Measurements from ENCODE around the gene SLC26A3.
"Not testable (repeated sequence)": the region's sequence is repeated elsewhere in the genome, so short reads cannot be mapped to it uniquely, and the experiment has no call there.

The SLC26A3 gene

GRCh38 chr7:107803009-107803610 lies at the start of gene SLC26A3:
SLC26A3 (minus strand) TSS chr7:107803223; CDS start chr7:107794509, 8,714 bp downstream.
- H3K4me1 Mint-ChIP-seq (ENCODE audit: low read depth) = no peaks in the 10 kb centered on the region
- no peaks in the 10 kb centered on the region for H3K9me3 Mint-ChIP-seq
- no peak within 1 kb of the TSS for H3K4me3 Mint-ChIP-seq
- peaks cover 3% of the 10 kb centered on the region for H3K27me3 Mint-ChIP-seq
- H3K27ac Mint-ChIP-seq = no peak within 1 kb of the TSS
- no peaks in the 10 kb centered on the region for H3K36me3 Mint-ChIP-seq (ENCODE audit: low read depth)

GRCh38 chr7:107850643-107851042 lies 47.6 kb upstream of the SLC26A3 start:
- H3K4me1 Mint-ChIP-seq (ENCODE audit: low read depth) = no peaks in the 10 kb centered on the region
- H3K4me3 Mint-ChIP-seq = no peak overlapping the region
- no peak overlapping the region for H3K27ac Mint-ChIP-seq
- peaks cover 9% of the 10 kb centered on the region for H3K27me3 Mint-ChIP-seq
- no peaks in the 10 kb centered on the region for H3K9me3 Mint-ChIP-seq
- H3K36me3 Mint-ChIP-seq (ENCODE audit: low read depth) = no peaks in the 10 kb centered on the region

GRCh38 chr7:107850216-107850615 lies 47.2 kb upstream of the SLC26A3 start:
- no peak overlapping the region for H3K4me3 Mint-ChIP-seq
- no peaks in the 10 kb centered on the region for H3K9me3 Mint-ChIP-seq
- H3K27me3 Mint-ChIP-seq = peaks cover 9% of the 10 kb centered on the region
- H3K36me3 Mint-ChIP-seq (ENCODE audit: low read depth) = no peaks in the 10 kb centered on the region
- no peak overlapping the region for H3K27ac Mint-ChIP-seq
- H3K4me1 Mint-ChIP-seq (ENCODE audit: low read depth) = no peaks in the 10 kb centered on the region

GRCh38 chr7:107848211-107848610 lies 45.2 kb upstream of the SLC26A3 start:
- H3K27me3 Mint-ChIP-seq; H3K4me1 Mint-ChIP-seq (ENCODE audit: low read depth); H3K9me3 Mint-ChIP-seq; H3K36me3 Mint-ChIP-seq (ENCODE audit: low read depth); H3K27ac Mint-ChIP-seq; H3K4me3 Mint-ChIP-seq: not testable (repeated sequence)

GRCh38 chr7:107847836-107848175 lies 44.8 kb upstream of the SLC26A3 start:
- not testable (repeated sequence) for H3K9me3 Mint-ChIP-seq; H3K4me1 Mint-ChIP-seq (ENCODE audit: low read depth); H3K4me3 Mint-ChIP-seq; H3K36me3 Mint-ChIP-seq (ENCODE audit: low read depth); H3K27me3 Mint-ChIP-seq; H3K27ac Mint-ChIP-seq

GRCh38 chr7:107847168-107847835 lies 44.3 kb upstream of the SLC26A3 start:
- H3K27me3 Mint-ChIP-seq = peaks cover 9% of the 10 kb centered on the region
- H3K9me3 Mint-ChIP-seq = no peaks in the 10 kb centered on the region
- H3K36me3 Mint-ChIP-seq (ENCODE audit: low read depth) = no peaks in the 10 kb centered on the region
- H3K27ac Mint-ChIP-seq = no peak overlapping the region
- H3K4me1 Mint-ChIP-seq (ENCODE audit: low read depth) = no peaks in the 10 kb centered on the region
- no peak overlapping the region for H3K4me3 Mint-ChIP-seq

GRCh38 chr7:107846324-107846723 lies 43.3 kb upstream of the SLC26A3 start:
- Mint-ChIP-seq H3K27ac (no peak overlapping the region), H3K9me3 (no peaks in the 10 kb centered on the region), H3K4me3 (no peak overlapping the region), H3K27me3 (peaks cover 9% of the 10 kb centered on the region), H3K4me1 (ENCODE audit: low read depth) (no peaks in the 10 kb centered on the region), H3K36me3 (ENCODE audit: low read depth) (no peaks in the 10 kb centered on the region)

- Mint-ChIP-seq H3K27ac (no peak overlapping the region), H3K27me3 (peaks cover 12% of the 10 kb centered on the region), H3K4me3 (no peak overlapping the region), H3K36me3 (ENCODE audit: low read depth) (no peaks in the 10 kb centered on the region), H3K9me3 (peaks cover 5% of the 10 kb centered on the region), H3K4me1 (ENCODE audit: low read depth) (no peaks in the 10 kb centered on the region)
Observed at GRCh38 chr7:107843184-107843583, 40.2 kb upstream of the SLC26A3 start.

GRCh38 chr7:107842213-107842612 lies 39.2 kb upstream of the SLC26A3 start:
- no peaks in the 10 kb centered on the region for H3K4me1 Mint-ChIP-seq (ENCODE audit: low read depth)
- H3K9me3 Mint-ChIP-seq = peaks cover 5% of the 10 kb centered on the region
- H3K4me3 Mint-ChIP-seq = no peak overlapping the region
- H3K27ac Mint-ChIP-seq = no peak overlapping the region
- H3K36me3 Mint-ChIP-seq (ENCODE audit: low read depth) = no peaks in the 10 kb centered on the region
- H3K27me3 Mint-ChIP-seq = peaks cover 12% of the 10 kb centered on the region

- no peak overlapping the region for H3K4me3 Mint-ChIP-seq
- no peak overlapping the region for H3K27ac Mint-ChIP-seq
- no peaks in the 10 kb centered on the region for H3K36me3 Mint-ChIP-seq (ENCODE audit: low read depth)
- peaks cover 4% of the 10 kb centered on the region for H3K27me3 Mint-ChIP-seq
- H3K9me3 Mint-ChIP-seq = peaks cover 5% of the 10 kb centered on the region
- H3K4me1 Mint-ChIP-seq (ENCODE audit: low read depth) = no peaks in the 10 kb centered on the region
Observed at GRCh38 chr7:107838816-107839565, 36.0 kb upstream of the SLC26A3 start.

- Mint-ChIP-seq H3K4me1 (ENCODE audit: low read depth) (no peaks in the 10 kb centered on the region), H3K36me3 (ENCODE audit: low read depth) (no peaks in the 10 kb centered on the region), H3K9me3 (peaks cover 5% of the 10 kb centered on the region), H3K27ac (no peak overlapping the region), H3K4me3 (no peak overlapping the region), H3K27me3 (peaks cover 4% of the 10 kb centered on the region)
Observed at GRCh38 chr7:107838024-107838601, 35.1 kb upstream of the SLC26A3 start.

- H3K27ac Mint-ChIP-seq = no peak overlapping the region
- H3K4me1 Mint-ChIP-seq (ENCODE audit: low read depth) = no peaks in the 10 kb centered on the region
- peaks cover 4% of the 10 kb centered on the region for H3K27me3 Mint-ChIP-seq
- no peak overlapping the region for H3K4me3 Mint-ChIP-seq
- peaks cover 5% of the 10 kb centered on the region for H3K9me3 Mint-ChIP-seq
- H3K36me3 Mint-ChIP-seq (ENCODE audit: low read depth) = no peaks in the 10 kb centered on the region
Observed at GRCh38 chr7:107837145-107837512, 34.1 kb upstream of the SLC26A3 start.

- H3K4me1 Mint-ChIP-seq (ENCODE audit: low read depth) = no peaks in the 10 kb centered on the region
- no peak overlapping the region for H3K27ac Mint-ChIP-seq
- H3K36me3 Mint-ChIP-seq (ENCODE audit: low read depth) = no peaks in the 10 kb centered on the region
- H3K9me3 Mint-ChIP-seq = peaks cover 5% of the 10 kb centered on the region
- no peak overlapping the region for H3K4me3 Mint-ChIP-seq
- H3K27me3 Mint-ChIP-seq = peaks cover 4% of the 10 kb centered on the region
Observed at GRCh38 chr7:107836237-107837144, 33.5 kb upstream of the SLC26A3 start.

- no peaks in the 10 kb centered on the region for H3K9me3 Mint-ChIP-seq
- no peaks in the 10 kb centered on the region for H3K4me1 Mint-ChIP-seq (ENCODE audit: low read depth)
- H3K36me3 Mint-ChIP-seq (ENCODE audit: low read depth) = no peaks in the 10 kb centered on the region
- no peak overlapping the region for H3K27ac Mint-ChIP-seq
- H3K27me3 Mint-ChIP-seq = peaks cover 5% of the 10 kb centered on the region
- no peak overlapping the region for H3K4me3 Mint-ChIP-seq
Observed at GRCh38 chr7:107834401-107834800, 31.4 kb upstream of the SLC26A3 start.
